Fibroblast of upper back skin (primary cell): Measurements from ENCODE around the gene GATA5.

Experiments
- DNase-seq: peaks from one replicate; pipeline ENCODE4 v3.0.0-alpha.2; 2013

The GATA5 gene

DNA sequence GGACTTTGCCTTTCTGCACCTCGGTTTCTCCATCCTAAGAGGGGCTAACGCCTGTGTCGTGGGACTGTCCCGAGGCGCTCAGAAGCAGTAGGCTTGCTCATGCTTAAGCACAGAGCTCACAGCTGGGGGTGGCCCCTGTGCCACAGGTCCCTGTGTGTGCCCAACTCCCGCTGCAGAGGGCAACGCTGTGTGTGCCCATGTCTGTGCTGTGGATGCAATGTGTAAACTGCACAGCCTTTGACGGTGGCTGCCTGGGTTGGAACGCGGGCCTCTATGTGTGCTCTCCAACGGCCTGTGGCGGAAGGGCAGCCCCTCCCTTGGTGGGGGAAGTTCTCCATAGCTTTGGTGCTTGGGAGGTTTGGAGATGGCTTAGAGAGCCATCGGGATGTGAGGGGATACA is 10.7 kb upstream of the GATA5 start:
- no peak for DNase-seq

GRCh38 chr20:62485701-62486089 is 9.9 kb upstream of the GATA5 start:
- no peak for DNase-seq

- peak; percentile 5 for DNase-seq
Observed at GRCh38 chr20:62485062-62485700, 9.4 kb upstream of the GATA5 start.

GRCh38 chr20:62484478-62484877 is 8.7 kb upstream of the GATA5 start:
- no peak for DNase-seq

DNA sequence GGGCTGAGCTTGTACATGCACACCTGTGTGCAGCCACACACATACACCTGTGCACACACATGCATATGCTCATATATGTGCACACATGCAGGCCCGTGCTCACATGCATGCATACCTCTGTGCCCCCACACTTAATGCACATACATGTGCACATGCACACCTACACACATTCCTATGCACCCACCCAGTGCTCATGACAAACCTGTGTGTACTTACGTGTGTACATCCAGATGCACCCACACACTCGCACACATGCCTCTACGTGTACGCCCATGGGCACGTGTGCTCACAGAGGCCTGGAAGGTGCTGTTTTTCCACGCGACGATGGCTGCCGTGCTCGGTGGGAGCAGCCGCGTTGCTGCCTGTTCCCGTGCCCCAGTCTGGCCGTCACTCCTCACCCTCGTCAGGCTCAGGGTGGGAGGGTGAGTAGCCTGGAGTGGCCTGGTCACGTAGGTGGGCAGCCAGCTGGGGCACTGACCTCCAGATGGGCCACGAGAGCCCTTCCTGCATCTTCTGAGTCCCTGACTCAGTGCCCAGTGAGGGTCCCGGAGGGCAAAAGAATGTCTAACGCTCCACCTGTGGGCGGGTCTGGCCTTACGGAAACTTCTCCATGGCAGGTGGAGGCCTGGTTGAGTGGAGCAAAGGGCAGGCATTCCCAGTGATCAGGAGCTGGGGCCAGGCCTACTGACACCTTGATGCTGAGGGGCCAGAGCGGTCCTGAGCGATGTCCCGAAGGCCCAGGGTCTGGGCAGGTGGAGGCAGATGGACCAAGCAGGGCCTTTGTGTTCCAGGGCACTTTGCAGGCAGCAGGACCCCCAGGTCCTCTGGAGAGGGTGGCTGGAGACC is 8.0 kb upstream of the GATA5 start:
- no peak for DNase-seq

GRCh38 chr20:62482974-62483373 is 7.2 kb upstream of the GATA5 start:
- no peak for DNase-seq

DNA sequence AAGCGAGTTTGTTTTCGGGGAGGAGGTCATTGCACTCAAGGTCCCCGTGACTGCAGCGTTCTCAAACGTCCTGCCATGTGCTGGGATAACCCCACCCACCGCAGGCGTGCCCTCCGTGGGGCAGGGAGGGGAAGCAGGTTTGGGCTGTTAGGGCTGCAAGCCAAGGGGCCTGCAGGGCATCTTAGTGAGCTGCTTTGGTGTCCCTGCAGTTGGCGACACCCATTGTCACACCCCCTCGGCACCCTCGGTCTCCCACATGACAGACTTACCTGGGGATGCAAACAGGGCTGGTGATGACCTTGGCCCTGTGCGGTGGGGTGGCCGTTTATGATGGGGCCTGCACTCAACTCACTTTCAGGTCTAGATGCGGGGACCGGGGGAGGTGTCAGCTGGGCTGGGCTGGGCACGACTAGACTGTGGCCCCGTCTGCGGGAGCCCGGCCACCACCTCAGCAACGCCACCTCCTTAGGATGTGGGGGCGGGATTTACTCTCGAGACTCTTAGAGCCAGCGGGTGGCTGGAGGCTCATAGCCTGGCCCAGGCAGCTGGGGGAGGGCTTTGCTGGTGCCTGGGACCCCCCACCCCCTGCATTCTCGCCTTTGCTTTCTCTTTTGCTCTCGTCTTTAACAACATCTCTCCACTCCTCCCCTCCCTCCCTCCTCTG is 6.5 kb upstream of the GATA5 start:
- no peak for DNase-seq

DNA sequence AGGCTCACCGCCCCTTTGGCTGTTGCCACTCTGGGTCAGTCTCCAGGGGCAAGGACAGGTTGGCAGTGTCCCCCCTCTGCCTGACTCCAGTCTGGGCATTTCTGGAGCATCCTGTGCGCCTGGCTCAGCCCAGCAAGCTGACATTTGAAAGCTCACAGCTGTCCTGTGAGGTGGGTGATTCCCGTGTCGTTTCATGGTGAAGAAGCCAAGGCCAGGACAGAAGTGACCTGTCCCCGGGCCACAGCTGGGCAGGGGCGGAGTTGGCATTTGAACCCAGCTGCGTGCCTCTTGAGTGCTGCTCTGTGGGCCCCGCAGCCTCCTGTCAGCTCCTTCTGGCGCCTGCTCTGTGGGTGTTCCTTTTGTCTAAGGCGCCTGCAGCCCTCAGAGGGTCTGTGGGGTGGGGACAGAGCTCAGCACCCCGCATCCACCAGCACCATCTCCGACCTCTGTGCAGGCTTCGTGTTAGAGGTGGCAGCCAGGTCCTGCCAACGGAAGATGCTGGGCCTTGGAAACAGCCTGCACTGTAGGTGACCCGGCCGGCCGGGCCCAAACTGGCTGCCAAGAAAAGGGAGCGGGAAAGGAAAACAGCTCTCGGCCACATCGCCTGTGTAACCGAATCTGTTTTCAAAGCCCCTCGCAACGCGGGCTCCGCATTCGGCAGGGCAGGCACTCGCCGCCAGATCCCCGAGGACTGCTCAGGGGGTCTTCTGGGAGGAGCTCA is 5.8 kb upstream of the GATA5 start:
- DNase-seq, result no peak

DNA sequence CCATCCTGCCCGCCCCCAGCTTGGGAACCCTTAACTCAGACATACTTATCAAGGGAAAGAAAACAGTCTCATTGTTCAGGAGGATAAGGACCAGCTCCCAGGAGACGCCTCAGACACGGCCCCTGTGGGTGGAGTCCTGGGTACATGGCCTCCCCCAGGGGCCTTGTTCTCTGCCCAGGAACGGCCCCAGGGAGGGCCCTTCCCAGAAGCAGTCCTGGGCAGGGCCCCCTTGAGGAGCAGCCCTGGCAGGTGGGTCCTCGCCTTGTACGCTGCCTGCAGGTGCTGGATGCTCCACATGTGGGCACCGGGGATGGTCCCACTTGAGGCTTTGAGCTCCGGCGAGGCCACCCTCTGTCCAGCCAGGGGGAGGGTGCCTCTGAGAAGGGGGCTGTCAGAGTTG is 4.5 kb upstream of the GATA5 start:
- no peak for DNase-seq

DNA sequence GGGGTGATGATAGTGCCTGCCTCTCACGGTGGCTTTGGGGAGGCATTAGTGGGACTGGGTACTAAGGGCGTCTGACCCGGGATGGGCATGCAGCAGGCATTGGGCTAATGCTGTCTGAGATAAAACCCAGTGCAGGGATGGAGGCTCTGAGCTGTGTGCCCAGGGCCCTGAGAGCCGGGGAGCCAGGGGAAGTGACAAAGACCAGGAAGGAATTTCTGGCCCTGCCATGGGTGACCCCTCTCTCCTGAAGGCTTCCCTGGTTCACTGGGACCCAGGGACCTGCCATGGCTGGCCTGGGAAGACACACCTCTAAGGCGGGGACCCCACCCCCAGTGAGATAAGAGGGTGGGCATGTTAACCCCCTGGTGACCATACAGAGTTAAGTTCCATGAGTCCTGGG is 3.9 kb upstream of the GATA5 start:
- DNase-seq, result no peak

- no peak for DNase-seq
Observed at GRCh38 chr20:62479156-62479555, 3.4 kb upstream of the GATA5 start.

DNA sequence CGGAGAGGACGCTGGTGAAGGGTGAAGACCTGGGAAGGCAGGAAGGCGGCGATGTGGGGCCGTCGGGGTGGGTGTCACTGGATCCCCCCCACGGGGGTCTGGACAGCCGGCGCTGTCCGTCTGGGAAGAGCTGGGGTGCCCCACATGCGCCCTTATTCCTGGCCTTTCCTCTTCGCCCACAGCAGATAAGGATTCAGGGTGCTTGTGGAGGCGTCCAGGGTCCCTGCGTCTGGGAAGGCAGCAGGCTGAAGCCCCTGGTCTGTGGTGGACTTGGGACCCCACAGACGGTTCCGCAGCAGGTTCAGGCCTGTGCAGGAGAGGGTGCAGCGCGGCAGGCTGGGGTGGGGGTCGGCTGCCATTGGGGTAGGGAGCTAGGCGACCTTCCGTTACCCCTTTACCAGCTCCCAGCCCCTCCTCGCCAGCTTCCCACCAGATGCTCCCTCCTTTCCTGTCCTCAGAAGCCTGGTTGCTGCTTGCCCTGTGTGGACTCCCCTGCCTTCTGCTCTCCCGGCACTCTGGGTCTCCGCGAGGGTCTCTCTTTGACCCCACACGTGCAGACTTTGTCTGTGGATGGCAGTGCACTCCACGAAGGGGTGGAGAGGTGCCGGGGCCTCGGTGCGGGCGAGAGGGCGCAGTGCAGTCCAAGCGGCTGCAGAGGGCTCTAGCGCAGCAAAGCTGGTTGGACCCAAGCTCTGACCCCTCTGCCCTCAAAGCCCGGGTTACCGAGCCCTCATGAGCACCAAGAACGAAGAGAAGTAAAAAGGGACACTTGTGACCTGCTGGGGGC is 2.1 kb upstream of the GATA5 start:
- DNase-seq, result no peak

DNA sequence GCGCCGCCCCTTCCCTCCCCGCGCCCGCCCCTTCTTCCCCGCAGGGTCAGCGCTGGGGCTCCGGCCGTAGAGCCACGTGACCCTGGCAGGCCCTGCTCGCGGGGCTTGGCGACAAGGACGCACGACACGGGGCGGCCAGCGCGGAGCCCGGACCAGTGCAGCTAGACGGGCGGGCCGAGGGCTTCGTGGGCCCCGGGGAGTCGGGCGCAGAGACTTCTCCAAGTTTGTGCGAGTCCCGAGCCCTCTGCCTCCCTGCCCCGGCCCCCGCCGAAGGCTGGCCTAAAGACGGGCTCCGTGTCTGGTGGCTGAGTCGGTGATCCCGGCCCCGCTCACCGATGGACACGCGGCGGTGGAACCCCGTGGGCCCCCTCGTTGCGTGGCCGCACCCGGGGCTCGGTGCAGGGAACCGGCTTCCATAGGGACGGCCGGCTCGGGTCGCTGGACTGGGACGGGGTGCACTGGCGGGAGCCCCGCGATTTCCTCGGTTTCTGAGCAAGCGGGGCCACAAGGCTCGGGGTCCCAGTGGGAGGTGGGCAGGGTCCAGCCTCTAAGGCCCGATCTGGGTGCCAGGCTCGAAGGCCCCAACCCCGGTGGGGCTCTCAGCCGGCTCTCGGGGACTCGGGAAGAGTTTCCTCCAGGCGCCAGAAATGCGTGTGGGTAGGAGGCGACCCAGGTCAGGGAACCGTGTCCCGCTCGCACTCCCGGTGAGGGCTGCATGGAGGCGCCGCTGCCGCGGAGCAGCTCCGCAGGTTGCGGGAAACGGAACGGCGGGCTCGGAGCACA is 452 bp upstream of the GATA5 start:
- DNase-seq, result no peak

- DNase-seq, result no peak
Observed at GRCh38 chr20:62475027-62475771, 596 bp downstream of the GATA5 start.

- DNase-seq, result no peak
Observed at GRCh38 chr20:62474604-62475026, 1.2 kb downstream of the GATA5 start.

GRCh38 chr20:62473717-62474603 is 1.8 kb downstream of the GATA5 start:
- no peak for DNase-seq

GRCh38 chr20:62472941-62473585 is 2.7 kb downstream of the GATA5 start:
- DNase-seq, result no peak

GRCh38 chr20:62472138-62472940 is 3.5 kb downstream of the GATA5 start:
- no peak for DNase-seq
